H1 (cell line): ENCODE results near the gene ASTN1. TPM values are rescaled to one million over a fixed set of nuclear protein-coding genes. Genes with fewer than 3 reads are reported as not detected.

Experiments used
- polyA plus RNA-seq, 7 experiments: library from polyadenylated mRNA; depleted of rRNA in 3 of 7; stranded (reverse) in 5 of 7; unstranded in 2 of 7; fragments of >200 nt in 5 of 7; fragments of 200-250 nt in 2 of 7; gene quantifications; 1 replicate in 5 of 7; 2 replicates in 1 of 7; 4 replicates in 1 of 7; pipeline versions ENCODE4 v1.2.1 to v1.2.3, GENCODE V29; 2011 to 2013; ENCODE audit warnings: missing spikeins in 2 of 7, mixed read lengths in 2 of 7
- total RNA-seq: library from RNA; stranded (reverse); fragmentation: NEBNext Ultra II Directional; extraction: Animal tissue kit (Norgen Biotek cat#: 25700); gene quantifications from 2 replicates; pipeline ENCODE4 v1.2.1, GENCODE V29; 2021
- TF ChIP-seq, protein P1 (sequence below): fragments of 300-600 bp; sonication (generic); IDR thresholded peaks from 2 replicates; pipeline ENCODE4 v1.7.1; 2012; ENCODE audit warnings: low read length, moderate library complexity, mild to moderate bottlenecking, inconsistent platforms; ENCODE audit not compliant: insufficient replicate concordance

ASTN1 gene
- total and polyA plus RNA-seq, 2 of the 8 experiments (the other 6 are each of a cell fraction or from before 2014, with no cell fraction given) = 2.9 to 4.1 TPM

DNA sequence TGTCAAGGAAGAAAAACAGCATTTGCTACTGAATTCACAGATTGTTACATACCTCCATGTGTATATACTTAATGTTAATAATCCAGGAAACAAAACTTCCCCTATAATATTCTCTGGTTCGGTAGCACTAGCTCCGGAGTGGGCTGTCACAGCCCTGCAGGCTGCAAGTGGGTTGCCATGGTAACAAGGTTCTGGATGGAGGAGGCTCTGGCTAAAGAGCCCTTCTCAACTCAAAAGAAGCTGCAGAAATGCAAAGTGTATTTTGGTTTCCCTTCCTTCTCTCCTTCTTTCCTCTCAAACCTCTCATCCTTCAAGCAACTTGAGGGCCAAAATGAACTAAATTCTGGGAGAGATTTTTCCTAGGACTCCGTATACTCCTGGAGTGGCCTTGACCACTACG is 45.2 kb downstream of the ASTN1 start (continued):
- TF ChIP-seq, protein P1, sequence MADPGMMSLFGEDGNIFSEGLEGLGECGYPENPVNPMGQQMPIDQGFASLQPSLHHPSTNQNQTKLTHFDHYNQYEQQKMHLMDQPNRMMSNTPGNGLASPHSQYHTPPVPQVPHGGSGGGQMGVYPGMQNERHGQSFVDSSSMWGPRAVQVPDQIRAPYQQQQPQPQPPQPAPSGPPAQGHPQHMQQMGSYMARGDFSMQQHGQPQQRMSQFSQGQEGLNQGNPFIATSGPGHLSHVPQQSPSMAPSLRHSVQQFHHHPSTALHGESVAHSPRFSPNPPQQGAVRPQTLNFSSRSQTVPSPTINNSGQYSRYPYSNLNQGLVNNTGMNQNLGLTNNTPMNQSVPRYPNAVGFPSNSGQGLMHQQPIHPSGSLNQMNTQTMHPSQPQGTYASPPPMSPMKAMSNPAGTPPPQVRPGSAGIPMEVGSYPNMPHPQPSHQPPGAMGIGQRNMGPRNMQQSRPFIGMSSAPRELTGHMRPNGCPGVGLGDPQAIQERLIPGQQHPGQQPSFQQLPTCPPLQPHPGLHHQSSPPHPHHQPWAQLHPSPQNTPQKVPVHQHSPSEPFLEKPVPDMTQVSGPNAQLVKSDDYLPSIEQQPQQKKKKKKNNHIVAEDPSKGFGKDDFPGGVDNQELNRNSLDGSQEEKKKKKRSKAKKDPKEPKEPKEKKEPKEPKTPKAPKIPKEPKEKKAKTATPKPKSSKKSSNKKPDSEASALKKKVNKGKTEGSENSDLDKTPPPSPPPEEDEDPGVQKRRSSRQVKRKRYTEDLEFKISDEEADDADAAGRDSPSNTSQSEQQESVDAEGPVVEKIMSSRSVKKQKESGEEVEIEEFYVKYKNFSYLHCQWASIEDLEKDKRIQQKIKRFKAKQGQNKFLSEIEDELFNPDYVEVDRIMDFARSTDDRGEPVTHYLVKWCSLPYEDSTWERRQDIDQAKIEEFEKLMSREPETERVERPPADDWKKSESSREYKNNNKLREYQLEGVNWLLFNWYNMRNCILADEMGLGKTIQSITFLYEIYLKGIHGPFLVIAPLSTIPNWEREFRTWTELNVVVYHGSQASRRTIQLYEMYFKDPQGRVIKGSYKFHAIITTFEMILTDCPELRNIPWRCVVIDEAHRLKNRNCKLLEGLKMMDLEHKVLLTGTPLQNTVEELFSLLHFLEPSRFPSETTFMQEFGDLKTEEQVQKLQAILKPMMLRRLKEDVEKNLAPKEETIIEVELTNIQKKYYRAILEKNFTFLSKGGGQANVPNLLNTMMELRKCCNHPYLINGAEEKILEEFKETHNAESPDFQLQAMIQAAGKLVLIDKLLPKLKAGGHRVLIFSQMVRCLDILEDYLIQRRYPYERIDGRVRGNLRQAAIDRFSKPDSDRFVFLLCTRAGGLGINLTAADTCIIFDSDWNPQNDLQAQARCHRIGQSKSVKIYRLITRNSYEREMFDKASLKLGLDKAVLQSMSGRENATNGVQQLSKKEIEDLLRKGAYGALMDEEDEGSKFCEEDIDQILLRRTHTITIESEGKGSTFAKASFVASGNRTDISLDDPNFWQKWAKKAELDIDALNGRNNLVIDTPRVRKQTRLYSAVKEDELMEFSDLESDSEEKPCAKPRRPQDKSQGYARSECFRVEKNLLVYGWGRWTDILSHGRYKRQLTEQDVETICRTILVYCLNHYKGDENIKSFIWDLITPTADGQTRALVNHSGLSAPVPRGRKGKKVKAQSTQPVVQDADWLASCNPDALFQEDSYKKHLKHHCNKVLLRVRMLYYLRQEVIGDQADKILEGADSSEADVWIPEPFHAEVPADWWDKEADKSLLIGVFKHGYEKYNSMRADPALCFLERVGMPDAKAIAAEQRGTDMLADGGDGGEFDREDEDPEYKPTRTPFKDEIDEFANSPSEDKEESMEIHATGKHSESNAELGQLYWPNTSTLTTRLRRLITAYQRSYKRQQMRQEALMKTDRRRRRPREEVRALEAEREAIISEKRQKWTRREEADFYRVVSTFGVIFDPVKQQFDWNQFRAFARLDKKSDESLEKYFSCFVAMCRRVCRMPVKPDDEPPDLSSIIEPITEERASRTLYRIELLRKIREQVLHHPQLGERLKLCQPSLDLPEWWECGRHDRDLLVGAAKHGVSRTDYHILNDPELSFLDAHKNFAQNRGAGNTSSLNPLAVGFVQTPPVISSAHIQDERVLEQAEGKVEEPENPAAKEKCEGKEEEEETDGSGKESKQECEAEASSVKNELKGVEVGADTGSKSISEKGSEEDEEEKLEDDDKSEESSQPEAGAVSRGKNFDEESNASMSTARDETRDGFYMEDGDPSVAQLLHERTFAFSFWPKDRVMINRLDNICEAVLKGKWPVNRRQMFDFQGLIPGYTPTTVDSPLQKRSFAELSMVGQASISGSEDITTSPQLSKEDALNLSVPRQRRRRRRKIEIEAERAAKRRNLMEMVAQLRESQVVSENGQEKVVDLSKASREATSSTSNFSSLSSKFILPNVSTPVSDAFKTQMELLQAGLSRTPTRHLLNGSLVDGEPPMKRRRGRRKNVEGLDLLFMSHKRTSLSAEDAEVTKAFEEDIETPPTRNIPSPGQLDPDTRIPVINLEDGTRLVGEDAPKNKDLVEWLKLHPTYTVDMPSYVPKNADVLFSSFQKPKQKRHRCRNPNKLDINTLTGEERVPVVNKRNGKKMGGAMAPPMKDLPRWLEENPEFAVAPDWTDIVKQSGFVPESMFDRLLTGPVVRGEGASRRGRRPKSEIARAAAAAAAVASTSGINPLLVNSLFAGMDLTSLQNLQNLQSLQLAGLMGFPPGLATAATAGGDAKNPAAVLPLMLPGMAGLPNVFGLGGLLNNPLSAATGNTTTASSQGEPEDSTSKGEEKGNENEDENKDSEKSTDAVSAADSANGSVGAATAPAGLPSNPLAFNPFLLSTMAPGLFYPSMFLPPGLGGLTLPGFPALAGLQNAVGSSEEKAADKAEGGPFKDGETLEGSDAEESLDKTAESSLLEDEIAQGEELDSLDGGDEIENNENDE = no peak
